Fibroblast of pulmonary artery (primary cell): ENCODE results near the gene NCBP2.

Experiments
- DNase-seq: peaks from one replicate; pipeline ENCODE4 v3.0.0-alpha.2; 2010; ENCODE audit warnings: low read depth
- H3K4me3 ChIP-seq: replicated peaks from 2 replicates; pipeline ENCODE4 v1.5.1; 2011; ENCODE audit warnings: low read depth, mild to moderate bottlenecking, control low read depth, low read length, moderate library complexity
- CTCF ChIP-seq: IDR thresholded peaks from 2 replicates; pipeline ENCODE4 v1.5.1; 2011; ENCODE audit warnings: mild to moderate bottlenecking, control low read depth, low read length, inconsistent platforms; ENCODE audit errors: missing control alignments

NCBP2 gene

DNA sequence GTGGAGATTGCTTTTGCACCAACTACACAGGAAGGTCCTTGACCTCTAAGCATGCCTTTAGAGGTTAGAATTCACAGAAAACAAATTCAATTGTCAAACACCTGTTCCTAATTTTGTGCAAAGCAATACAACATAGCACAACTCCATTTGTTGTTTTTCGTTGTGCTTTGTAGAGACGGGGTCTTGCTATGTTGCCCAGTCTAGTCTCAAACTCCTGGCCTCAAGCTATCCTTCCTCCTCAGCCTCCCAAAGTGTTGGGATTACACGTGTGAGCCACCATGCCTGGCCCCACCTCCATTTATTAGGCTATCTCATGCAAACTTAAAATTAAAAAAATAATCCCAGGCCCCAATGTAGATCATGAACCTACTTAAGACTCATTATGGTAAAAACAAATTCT, 6.0 kb downstream of the NCBP2 start:
- H3K4me3 ChIP-seq: no peak overlapping the region
- DNase-seq: no peak
- no peak for TF ChIP-seq CTCF

DNA sequence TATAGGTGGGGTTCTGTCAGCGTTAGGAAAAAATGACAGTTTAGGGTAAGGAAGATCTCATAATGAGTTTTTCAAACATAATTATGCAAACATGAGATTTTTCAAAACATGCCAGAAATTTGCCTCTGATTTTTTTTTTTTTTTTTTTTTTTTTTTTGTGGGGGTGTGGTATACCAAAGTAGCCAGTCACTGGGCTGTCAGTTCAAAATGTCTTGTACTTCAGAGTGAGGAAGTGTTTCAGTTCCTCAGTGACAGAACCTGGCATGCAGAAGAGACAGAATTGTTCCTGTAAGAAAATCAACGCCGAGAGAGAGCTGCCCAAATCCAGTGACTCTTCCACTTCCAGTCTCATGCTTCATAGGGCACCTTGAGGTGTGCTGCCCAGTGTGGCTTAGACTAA, 9.7 kb downstream of the NCBP2 start:
- no peak for TF ChIP-seq CTCF

GRCh38 chr3:196931828-196932587, 10.3 kb downstream of the NCBP2 start:
- no peak for DNase-seq
- no peak overlapping the region for H3K4me3 ChIP-seq
- no peak for TF ChIP-seq CTCF

More for the DNA sequence above, 9.7 kb downstream of the NCBP2 start:
- DNase-seq: no peak
- H3K4me3 ChIP-seq: no peak overlapping the region

- no peak overlapping the region for H3K4me3 ChIP-seq
- TF ChIP-seq CTCF: no peak
Observed at GRCh38 chr3:196931157-196931556, 11.2 kb downstream of the NCBP2 start.

DNA sequence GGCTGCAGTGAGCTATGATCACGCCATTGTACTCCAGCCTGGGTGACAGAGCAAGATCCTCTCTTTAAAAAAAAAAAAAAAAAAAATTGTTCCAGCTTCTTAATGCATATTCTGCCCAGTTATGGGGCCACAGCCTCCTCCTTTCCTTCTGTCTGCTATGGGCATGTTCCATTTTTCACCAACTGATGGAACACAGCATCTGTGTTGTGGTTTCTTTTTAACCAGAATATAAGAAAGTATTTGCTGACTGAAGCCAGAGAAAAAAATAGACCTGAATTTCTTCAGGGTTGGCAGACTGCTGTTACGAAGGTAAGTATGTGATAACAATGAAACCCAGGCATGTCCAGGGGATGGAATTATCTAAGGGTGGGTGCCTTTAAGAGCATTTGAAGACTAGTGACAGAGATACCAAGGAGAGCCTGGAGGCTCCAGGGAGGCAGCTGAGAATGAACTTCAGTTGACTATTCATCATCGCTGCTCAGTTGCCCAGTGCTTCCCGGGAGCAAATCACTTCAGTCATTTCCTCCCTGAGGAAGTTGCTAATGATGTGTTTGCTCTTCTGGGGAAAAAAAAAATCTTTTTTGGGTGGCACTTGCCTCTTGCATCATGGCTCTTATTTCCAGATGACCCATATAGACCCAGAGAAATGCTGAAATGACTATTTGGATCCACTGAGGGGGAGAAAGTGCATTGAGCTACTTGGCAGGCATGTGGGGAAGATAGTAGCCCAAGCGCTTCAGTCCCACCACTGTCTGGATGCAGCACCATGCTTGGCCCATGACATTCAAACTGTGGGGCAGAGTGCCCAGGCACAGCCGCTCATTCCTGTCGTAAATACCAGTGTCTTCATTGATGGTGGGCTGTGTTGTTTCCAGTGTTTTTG, 14.5 kb downstream of the NCBP2 start:
- no peak for DNase-seq
- TF ChIP-seq CTCF: no peak
- H3K4me3 ChIP-seq: no peak overlapping the region

More at GRCh38 chr3:196931157-196931556, 11.2 kb downstream of the NCBP2 start:
- no peak for DNase-seq

GRCh38 chr3:196920733-196921132, 21.6 kb downstream of the NCBP2 start:
- no peak overlapping the region for H3K4me3 ChIP-seq
- no peak for DNase-seq
- TF ChIP-seq CTCF: no peak
